HG02763 (cell line): Measurements from ENCODE around the gene SSX3.
"Not testable (repeated sequence)": the region's sequence is repeated elsewhere in the genome, so short reads cannot be mapped to it uniquely, and the experiment has no call there.

Source experiments
- ATAC-seq: cut with Tn5 transposase; IDR thresholded peaks from one replicate; pipeline ENCODE4 v1.9.1; 2021; ENCODE audit warnings: mild to moderate bottlenecking, moderate library complexity; ENCODE audit not compliant: unreplicated experiment

The SSX3 gene, protein sequence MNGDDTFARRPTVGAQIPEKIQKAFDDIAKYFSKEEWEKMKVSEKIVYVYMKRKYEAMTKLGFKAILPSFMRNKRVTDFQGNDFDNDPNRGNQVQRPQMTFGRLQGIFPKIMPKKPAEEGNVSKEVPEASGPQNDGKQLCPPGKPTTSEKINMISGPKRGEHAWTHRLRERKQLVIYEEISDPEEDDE

DNA sequence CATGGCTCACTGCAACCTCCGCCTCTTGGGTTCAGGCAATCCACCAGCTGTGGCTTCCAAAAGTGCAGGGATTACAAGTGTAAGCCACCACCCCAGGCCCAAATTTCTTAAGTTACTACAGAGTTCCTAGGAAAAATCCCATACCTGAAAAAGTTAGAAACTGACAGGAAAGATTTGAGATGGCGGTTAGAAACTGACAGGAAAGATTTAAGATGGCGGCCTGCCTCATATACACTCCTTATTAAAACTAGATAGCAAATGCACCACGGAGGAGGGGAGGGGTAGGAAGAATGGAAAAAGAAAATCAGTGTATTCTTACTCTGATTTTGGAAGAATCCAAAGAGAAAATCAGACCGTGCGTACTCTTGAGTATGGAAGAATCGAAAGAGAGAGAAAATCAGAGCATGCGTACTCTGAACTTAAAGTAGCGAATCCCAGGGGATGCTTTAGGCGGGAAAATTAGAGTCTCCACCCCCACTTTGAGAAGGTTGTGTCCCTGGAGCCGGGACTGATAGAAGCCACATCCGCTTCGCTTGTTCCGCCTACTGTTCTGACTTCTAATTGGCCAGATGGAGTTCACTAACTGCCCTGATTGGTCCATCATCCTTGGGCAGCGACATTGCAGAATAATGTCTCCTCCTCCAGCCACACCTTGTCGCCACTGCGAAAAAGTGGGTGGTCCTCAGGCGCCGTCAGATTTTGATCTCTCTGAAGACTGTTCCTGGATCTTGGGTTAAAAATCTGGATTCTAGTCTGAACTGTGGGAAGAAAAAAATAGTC lies at the start of gene SSX3:
TSS of gene SSX3 (minus strand) at position 389 of the 780 bp plus-strand sequence. CDS start 1,454 bp downstream, outside the sequence.
- ATAC-seq: not testable (repeated sequence)

DNA sequence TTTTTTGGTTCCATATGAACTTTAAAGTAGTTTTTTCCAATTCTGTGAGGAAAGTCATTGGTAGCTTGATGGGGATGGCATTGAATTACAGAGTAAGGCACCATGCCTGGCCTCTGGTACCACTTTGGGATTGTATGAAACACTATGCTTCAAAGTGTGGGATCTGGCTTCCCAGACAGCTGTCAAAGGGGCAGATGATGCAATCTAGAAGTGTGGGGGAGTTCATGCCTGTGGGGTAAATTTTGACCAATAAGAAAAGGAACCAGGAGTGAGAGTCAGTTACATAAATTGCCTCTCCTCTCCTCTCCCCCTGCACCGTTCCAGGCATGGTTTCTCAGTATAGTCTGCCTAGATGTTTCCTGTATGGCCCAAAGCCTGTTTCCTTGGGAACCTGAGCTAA lies 41.3 kb upstream of the SSX3 start:
- not testable (repeated sequence) for ATAC-seq

DNA sequence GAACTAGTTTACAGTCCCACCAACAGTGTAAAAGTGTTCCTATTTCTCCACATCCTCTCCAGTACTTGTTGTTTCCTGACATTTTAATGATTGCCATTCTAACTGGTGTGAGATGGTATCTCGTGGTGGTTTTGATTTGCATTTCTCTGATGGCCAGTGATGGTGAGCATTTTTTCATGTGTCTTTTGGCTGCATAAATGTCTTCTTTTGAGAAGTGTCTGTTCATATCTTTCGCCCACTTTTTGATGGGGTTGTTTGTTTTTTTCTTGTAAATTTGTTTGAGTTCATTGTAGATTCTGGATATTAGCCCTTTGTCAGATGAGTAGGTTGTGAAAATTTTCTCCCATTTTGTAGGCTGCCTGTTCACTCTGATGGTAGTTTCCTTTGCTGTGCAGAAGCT lies 40.4 kb upstream of the SSX3 start:
- not testable (repeated sequence) for ATAC-seq

DNA sequence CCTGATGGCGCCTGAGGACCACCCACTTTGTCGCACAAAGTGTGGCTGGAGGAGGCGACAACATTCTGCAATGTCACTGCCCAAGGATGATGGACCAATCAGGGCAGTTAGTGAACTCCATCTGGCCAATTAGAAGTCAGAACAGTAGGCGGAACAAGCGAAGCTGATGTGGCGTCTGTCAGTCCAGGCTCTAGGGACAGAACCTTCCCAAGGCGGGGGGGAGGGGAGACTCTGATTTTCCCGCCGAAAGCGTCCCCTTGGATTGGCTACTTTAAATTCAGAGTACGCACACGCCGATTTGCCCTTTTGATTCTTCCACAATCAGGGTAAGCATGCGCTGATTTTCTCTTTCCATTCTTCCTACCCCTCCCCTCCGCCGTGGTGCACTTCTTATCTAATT lies 26.7 kb upstream of the SSX3 start, which contains the start of gene SSX4:
TSS of gene SSX4 (plus strand) at position 301 of the 400 bp plus-strand sequence. CDS start 515 bp downstream, outside the sequence.
- not testable (repeated sequence) for ATAC-seq

DNA sequence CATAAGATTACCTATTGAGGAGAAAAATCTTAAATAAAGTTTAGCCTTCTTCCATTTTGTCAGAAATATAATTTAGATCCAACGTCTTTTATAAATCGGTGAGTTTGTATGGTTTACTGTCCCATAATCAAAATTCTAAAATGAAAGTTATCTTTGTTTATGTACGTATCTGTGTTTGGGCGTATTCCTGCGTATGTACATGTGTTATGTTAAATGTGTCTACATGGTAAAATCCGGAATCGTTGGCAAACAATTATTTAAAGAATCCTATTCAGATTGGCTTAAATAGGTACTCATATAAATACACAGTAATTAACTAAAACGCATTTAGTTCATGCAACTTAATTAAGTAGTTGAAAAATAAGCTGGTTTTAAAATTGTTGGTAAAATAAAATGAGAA lies 13.9 kb upstream of the SSX3 start:
- ATAC-seq: not testable (repeated sequence)

DNA sequence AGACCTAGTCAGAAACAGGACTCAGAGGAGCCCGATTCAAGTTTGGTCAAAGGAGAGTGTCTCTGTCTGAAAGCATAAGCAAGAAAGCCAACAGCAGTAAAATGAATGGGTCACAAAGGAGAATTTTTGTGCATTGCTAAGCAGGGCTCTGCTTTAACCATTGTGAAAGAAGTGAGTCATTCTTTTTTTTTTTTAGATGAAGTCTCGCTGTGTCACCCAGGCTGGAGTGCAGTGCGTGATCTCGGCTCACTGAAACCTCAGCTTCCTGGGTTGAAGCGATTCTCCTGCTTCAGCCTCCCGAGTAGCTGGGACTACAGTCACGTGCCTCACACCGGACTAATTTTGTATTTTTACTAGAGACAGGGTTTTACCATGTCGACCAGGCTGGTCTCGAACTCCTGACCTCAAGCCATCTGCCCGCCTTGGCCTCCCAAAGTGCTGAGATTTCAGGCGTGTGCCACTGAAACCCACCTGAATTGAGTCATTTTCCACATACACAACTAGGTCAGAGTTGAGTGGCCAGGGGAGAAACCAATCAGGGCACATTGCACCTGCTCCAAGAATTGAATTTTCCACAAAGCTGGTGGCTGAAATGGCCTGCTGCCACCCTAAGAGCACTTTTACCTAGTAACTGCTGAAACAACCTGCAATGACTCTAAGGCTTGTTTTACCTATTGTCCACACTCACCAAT lies 11.4 kb upstream of the SSX3 start:
- not testable (repeated sequence) for ATAC-seq

DNA sequence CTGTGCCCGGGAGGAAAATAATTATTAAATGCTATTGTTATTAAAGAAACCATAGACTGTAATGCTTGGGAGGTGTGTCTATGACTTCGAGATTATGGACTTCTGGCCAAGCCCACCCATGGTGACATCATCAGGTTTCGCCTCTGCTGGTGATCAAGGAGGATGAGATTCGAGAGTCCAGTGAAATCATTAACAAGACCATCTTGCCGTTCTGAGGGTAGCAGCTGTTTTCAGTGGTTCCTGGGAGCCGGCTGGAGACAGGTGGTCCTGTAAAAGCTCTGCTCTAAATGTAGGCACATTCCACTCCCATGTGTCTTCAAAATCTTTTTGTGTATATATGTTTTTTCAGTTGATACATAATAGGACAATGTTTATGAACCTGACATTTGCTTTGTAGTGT lies 2.8 kb upstream of the SSX3 start:
- ATAC-seq: not testable (repeated sequence)

DNA sequence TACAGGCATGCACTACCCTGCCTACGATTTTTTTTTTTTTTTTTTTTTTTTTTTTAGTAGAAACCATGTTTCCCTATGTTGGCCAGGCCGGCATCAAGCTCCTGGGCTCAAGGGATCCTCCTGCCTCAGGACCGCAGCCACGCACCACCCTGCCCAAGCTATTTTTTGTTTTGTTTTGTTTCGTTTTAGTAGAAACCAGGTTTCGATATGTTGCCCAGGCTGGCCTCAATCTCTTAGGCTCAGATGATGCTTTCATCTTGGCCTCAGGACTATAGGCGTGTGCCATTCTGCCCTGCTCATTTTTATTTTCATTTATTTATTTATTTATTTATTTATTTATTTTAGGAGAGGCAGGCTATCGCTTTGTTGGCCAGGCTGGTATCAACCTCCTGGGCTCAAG lies 1.2 kb upstream of the SSX3 start:
- no peak for ATAC-seq

DNA sequence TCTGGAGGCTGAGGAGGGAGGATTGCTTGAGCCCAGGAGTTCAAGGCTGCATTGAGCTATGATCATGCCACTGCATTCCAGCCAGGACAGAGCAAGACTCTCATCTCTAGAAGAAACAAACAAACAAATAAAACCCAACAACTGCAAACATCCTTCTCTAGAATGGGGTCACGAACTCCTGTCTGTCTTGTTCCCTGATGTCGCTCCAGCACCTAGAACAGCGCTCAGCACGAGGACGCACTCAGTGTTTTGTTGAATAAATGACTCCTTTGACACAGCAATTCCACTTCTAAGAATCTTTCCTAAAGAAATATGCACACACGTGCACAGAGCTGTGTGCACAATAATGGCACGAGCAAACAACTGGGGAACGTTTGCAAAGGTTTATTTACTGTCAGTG lies 10.4 kb downstream of the SSX3 start:
- not testable (repeated sequence) for ATAC-seq

DNA sequence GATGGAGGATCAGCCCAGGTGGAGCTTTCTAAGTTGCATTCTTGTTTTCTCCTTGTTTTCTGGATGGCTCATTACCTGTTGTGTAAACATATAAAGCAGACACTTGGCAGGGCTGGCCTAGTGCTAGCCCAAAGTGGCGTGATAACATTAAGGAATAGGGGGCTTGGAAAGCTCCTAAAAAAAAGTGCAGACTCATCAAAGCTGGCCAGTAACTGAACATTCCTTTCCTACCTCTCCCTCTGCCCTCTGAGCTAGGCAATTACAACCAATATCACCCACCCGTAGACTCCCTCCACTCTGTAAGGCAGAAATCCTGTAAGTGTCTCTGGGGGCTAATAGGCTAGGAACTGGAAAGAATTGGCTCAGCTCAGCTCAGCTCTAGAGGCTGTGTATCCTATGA lies 42.5 kb downstream of the SSX3 start:
- not testable (repeated sequence) for ATAC-seq

DNA sequence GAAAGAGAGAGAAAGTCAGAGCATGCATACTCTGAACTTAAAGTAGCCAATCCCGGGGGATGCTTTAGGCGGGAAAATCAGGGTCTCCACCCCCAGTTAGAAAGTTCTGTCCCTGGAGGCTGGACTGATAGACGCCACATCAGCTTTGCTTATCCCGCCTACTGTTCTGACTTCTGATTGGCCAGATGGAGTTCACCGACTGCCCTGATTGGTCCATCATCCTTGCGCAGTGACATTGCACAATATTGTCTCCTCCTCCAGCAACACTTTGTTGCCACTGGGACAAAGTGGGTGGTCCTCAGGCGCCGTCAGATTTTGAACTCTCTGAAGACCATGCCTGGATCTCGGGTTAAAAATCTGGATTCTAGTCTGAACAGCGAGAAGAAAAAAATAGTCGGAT lies 50.3 kb downstream of the SSX3 start:
- ATAC-seq: no peak
